H1 (cell line): ENCODE results near the gene JAKMIP1. TPM values are rescaled to one million over a fixed set of nuclear protein-coding genes. Genes with fewer than 3 reads are reported as not detected.

Experiments used
- CHD1 ChIP-seq: IDR thresholded peaks from 2 replicates; pipeline ENCODE4 v1.6.1; 2012; ENCODE audit warnings: low read depth, low read length, improper control_type of control experiment
- CHD2 ChIP-seq: IDR thresholded peaks from 2 replicates; pipeline ENCODE4 v1.6.1; 2012; ENCODE audit warnings: low read length, improper control_type of control experiment
- CTBP2 ChIP-seq: IDR thresholded peaks from 2 replicates; pipeline ENCODE4 v1.7.0; 2011; ENCODE audit warnings: borderline replicate concordance, mild to moderate bottlenecking, moderate library complexity, mixed read lengths, low read length; ENCODE audit not compliant: insufficient read depth, insufficient read length
- EGR1 ChIP-seq: IDR thresholded peaks from 2 replicates; pipeline ENCODE4 v1.6.1; 2011; ENCODE audit warnings: low read depth, low read length, borderline replicate concordance
- GABPA ChIP-seq: IDR thresholded peaks from 2 replicates; pipeline ENCODE4 v1.6.1; 2011; ENCODE audit warnings: mild to moderate bottlenecking, low read length, moderate library complexity, borderline replicate concordance; ENCODE audit not compliant: insufficient read depth
- HDAC2 ChIP-seq, 2 experiments: fragments of 300-600 bp in 1 of 2; sonication (generic) in 1 of 2; IDR thresholded peaks; 2 replicates each; pipeline ENCODE4 v1.6.1; 2011 to 2012; ENCODE audit warnings: low read depth in 2 of 2, low read length in 2 of 2, mild to moderate bottlenecking in 2 of 2, moderate library complexity in 2 of 2, borderline replicate concordance in 1 of 2, inconsistent platforms in 1 of 2
- KDM1A ChIP-seq: fragments of 200-600, 300-600 bp; sonication (generic); IDR thresholded peaks from 2 replicates; pipeline ENCODE4 v1.7.1; 2016; ENCODE audit warnings: mild to moderate bottlenecking, low read length, borderline replicate concordance
- KDM5A ChIP-seq: fragments of 200-600 bp; IDR thresholded peaks from 2 replicates; pipeline ENCODE4 v1.7.1; 2012; ENCODE audit warnings: mild to moderate bottlenecking, low read length, inconsistent platforms, mixed read lengths
- PHF8 ChIP-seq: fragments of 200-600 bp; sonication (generic); conservative IDR thresholded peaks from 2 replicates; pipeline ENCODE4 v1.7.1; 2012; ENCODE audit warnings: low read depth, mild to moderate bottlenecking, inconsistent platforms, low read length, moderate library complexity
- RAD21 ChIP-seq, 2 experiments: IDR thresholded peaks in 1 of 2; conservative IDR thresholded peaks in 1 of 2; 2 replicates each; pipeline ENCODE4 v1.6.1; 2011; ENCODE audit warnings: low read depth in 2 of 2, low read length in 2 of 2, improper control_type of control experiment in 1 of 2, inconsistent platforms in 1 of 2, mild to moderate bottlenecking in 1 of 2, moderate library complexity in 1 of 2
- SIN3A ChIP-seq, 2 experiments: IDR thresholded peaks in 1 of 2; conservative IDR thresholded peaks in 1 of 2; 2 replicates each; pipeline ENCODE4 v1.6.1; 2011 to 2012; ENCODE audit warnings: low read length in 2 of 2, improper control_type of control experiment in 1 of 2, low read depth in 1 of 2, mild to moderate bottlenecking in 1 of 2
- TBP ChIP-seq: IDR thresholded peaks from 2 replicates; pipeline ENCODE4 v1.6.1; 2011; ENCODE audit warnings: low read depth, low read length, improper control_type of control experiment
- TCF12 ChIP-seq: IDR thresholded peaks from 2 replicates; pipeline ENCODE4 v1.6.1; 2011; ENCODE audit warnings: low read depth, mild to moderate bottlenecking, low read length
- polyA plus RNA-seq, 7 experiments: library from polyadenylated mRNA; depleted of rRNA in 3 of 7; stranded (reverse) in 5 of 7; unstranded in 2 of 7; fragments of >200 nt in 5 of 7; fragments of 200-250 nt in 2 of 7; gene quantifications; 1 replicate in 5 of 7; 2 replicates in 1 of 7; 4 replicates in 1 of 7; pipeline versions ENCODE4 v1.2.1 to v1.2.3, GENCODE V29; 2011 to 2013; ENCODE audit warnings: missing spikeins in 2 of 7, mixed read lengths in 2 of 7
- total RNA-seq: library from RNA; stranded (reverse); fragmentation: NEBNext Ultra II Directional; extraction: Animal tissue kit (Norgen Biotek cat#: 25700); gene quantifications from 2 replicates; pipeline ENCODE4 v1.2.1, GENCODE V29; 2021

Gene JAKMIP1
- total and polyA plus RNA-seq, 2 of the 8 experiments (the other 6 are each of a cell fraction or from before 2014, with no cell fraction given) = 2.5 to 4.4 TPM

GRCh38 chr4:6222761-6223292 lies 22.5 kb upstream of the JAKMIP1 start (continued):
- peak; percentile 81 for TF ChIP-seq KDM1A
- TF ChIP-seq RAD21 (IDR thresholded peaks at IDR 0.05 in 1 of 2, conservative IDR thresholded peaks at IDR 0.05 in 1 of 2; ENCODE audit: low read depth in 2 of 2, low read length in 2 of 2) = 0 out of 4 replicates have a peak, but pooled peaks of 1 of the 2 experiments have one; percentile 4
- TF ChIP-seq EGR1 = peak; percentile 67; the same call in 1 of the 2 replicates
- no peak for TF ChIP-seq TCF12
- TF ChIP-seq SIN3A (conservative IDR thresholded peaks at IDR 0.05 in 1 of 2, IDR thresholded peaks at IDR 0.05 in 1 of 2; ENCODE audit: low read depth in 1 of 2, low read length in 2 of 2) = no peak
- TF ChIP-seq CHD2 = no peak
- TF ChIP-seq TBP = no peak
- TF ChIP-seq KDM5A = no peak
- TF ChIP-seq PHF8 = no peak
- no peak for TF ChIP-seq CHD1
- TF ChIP-seq GABPA = no peak
- TF ChIP-seq CTBP2 = no peak
- TF ChIP-seq HDAC2 (IDR thresholded peaks at IDR 0.05; ENCODE audit: borderline replicate concordance in 1 of 2, low read depth in 2 of 2, low read length in 2 of 2) = 0 out of 4 replicates have a peak, but pooled peaks of 1 of the 2 experiments have one; percentile 5
